ENCODE results near the gene ETHE1.
"Not testable (repeated sequence)": the region's sequence is repeated elsewhere in the genome, so short reads cannot be mapped to it uniquely, and the experiment has no call there.

DNA sequence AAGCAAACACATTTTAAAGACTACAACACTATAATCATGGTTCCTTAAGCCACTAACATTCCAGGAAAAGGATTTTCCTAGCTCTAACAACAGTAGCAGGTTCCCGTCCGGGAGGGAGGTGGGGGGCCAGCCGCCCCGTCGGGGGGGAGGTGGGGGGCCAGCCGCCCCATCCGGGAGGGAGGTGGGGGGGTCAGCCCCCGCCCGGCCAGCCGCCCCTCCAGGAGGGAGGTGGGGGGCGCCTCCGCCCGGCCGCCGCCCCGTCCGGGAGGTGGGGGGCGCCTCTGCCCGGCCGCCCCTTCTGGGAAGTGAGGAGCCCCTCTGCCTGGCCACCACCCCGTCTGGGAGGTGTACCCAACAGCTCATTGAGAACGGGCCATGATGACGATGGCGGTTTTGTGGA is 20.9 kb upstream of the ETHE1 start:
- TF ChIP-seq, protein P1, sequence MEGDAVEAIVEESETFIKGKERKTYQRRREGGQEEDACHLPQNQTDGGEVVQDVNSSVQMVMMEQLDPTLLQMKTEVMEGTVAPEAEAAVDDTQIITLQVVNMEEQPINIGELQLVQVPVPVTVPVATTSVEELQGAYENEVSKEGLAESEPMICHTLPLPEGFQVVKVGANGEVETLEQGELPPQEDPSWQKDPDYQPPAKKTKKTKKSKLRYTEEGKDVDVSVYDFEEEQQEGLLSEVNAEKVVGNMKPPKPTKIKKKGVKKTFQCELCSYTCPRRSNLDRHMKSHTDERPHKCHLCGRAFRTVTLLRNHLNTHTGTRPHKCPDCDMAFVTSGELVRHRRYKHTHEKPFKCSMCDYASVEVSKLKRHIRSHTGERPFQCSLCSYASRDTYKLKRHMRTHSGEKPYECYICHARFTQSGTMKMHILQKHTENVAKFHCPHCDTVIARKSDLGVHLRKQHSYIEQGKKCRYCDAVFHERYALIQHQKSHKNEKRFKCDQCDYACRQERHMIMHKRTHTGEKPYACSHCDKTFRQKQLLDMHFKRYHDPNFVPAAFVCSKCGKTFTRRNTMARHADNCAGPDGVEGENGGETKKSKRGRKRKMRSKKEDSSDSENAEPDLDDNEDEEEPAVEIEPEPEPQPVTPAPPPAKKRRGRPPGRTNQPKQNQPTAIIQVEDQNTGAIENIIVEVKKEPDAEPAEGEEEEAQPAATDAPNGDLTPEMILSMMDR (IDR thresholded peaks at IDR 0.05): not testable (repeated sequence)
- not testable (repeated sequence) for TF ChIP-seq POLR2A (IDR thresholded peaks at IDR 0.05)
